HEK293 (cell line): ENCODE data around the gene SPTLC1.
"Not testable (repeated sequence)": the region's sequence is repeated elsewhere in the genome, so short reads cannot be mapped to it uniquely, and the experiment has no call there.

Experiments used
- CTCF ChIA-PET: fragments of 350-600 bp; formaldehyde crosslinking; extraction: SDS; loops from one replicate; lab custom pipeline; 2021; ENCODE audit warnings: antibody characterized with exemption; lab: Yijun Ruan, JAX
- POLR2A ChIA-PET: fragments of 300-600 bp; formaldehyde crosslinking; extraction: SDS; loops from one replicate; lab custom pipeline; 2020; ENCODE audit warnings: antibody characterized with exemption, inconsistent platforms; lab: Yijun Ruan, JAX
- H3K27ac ChIP-seq: fragments of 200-500 bp; sonication (Bioruptor generic); 2 replicates; pipeline ENCODE4 v1.5.1; 2014; ENCODE audit warnings: low read depth, low read length, control low read depth, inconsistent platforms; ENCODE audit errors: extremely low read depth
- H3K36me3 ChIP-seq, 2 experiments: fragments of 200-500 bp in 1 of 2; sonication (Bioruptor generic) in 1 of 2; 1 replicate in 1 of 2; 2 replicates in 1 of 2; pipeline ENCODE4 v1.5.1; 2014 to 2017; ENCODE audit warnings: inconsistent platforms in 2 of 2, low read length in 2 of 2; ENCODE audit not compliant: control insufficient read depth in 2 of 2, insufficient read depth in 1 of 2
- H3K4me1 ChIP-seq: fragments of 200-500 bp; sonication (Bioruptor generic); 2 replicates; pipeline ENCODE4 v1.5.1; 2014; ENCODE audit warnings: mild to moderate bottlenecking, low read length, inconsistent platforms; ENCODE audit not compliant: control insufficient read depth, insufficient read depth
- H3K4me3 ChIP-seq: 2 replicates; pipeline ENCODE4 v1.5.1; 2011; ENCODE audit warnings: low read depth, mild to moderate bottlenecking, control low read depth, low read length, moderate library complexity
- H3K9me3 ChIP-seq: fragments of 200-500 bp; sonication (Bioruptor generic); 2 replicates; pipeline ENCODE4 v1.5.1; 2014; ENCODE audit warnings: low read depth, low read length, inconsistent platforms; ENCODE audit not compliant: control insufficient read depth, insufficient read depth
- HOXC10 ChIP-seq: sonication (generic); formaldehyde crosslinking; IDR thresholded peaks from 2 replicates; pipeline ENCODE4 v1.8.1; 2023; ENCODE audit warnings: mild to moderate bottlenecking, missing genetic modification reagents
- KLF8 ChIP-seq: fragments of 450-650 bp; formaldehyde crosslinking; IDR thresholded peaks from 2 replicates; pipeline ENCODE4 v1.5.1; 2016; ENCODE audit warnings: missing biosample characterization, missing genetic modification characterization
- RBAK ChIP-seq: fragments of 450-650 bp; formaldehyde crosslinking; IDR thresholded peaks from 2 replicates; pipeline ENCODE4 v1.5.1; 2016; ENCODE audit warnings: missing biosample characterization, missing genetic modification characterization
- SCRT2 ChIP-seq: fragments of 450-650 bp; formaldehyde crosslinking; IDR thresholded peaks from 2 replicates; pipeline ENCODE4 v1.5.1; 2016; ENCODE audit warnings: missing biosample characterization, missing genetic modification characterization
- SP2 ChIP-seq: fragments of 450-650 bp; formaldehyde crosslinking; IDR thresholded peaks from 2 replicates; pipeline ENCODE4 v1.5.1; 2016; ENCODE audit warnings: missing biosample characterization, missing genetic modification characterization
- ZBTB1 ChIP-seq: fragments of 450-650 bp; formaldehyde crosslinking; IDR thresholded peaks from 2 replicates; pipeline ENCODE4 v1.5.1; 2016; ENCODE audit warnings: missing biosample characterization, missing genetic modification characterization
- ZBTB7A ChIP-seq: fragments of 450-650 bp; formaldehyde crosslinking; IDR thresholded peaks from 2 replicates; pipeline ENCODE4 v1.5.1; 2016; ENCODE audit warnings: low read depth, missing biosample characterization, missing genetic modification characterization
- ZFHX2 ChIP-seq: fragments of 450-650 bp; formaldehyde crosslinking; conservative IDR thresholded peaks from 2 replicates; pipeline ENCODE4 v1.5.1; 2016; ENCODE audit warnings: missing biosample characterization, missing genetic modification characterization
- ZFP69B ChIP-seq: fragments of 450-650 bp; formaldehyde crosslinking; IDR thresholded peaks from 2 replicates; pipeline ENCODE4 v1.5.1; 2016; ENCODE audit warnings: missing biosample characterization, missing genetic modification characterization
- ZNF16 ChIP-seq: fragments of 450-650 bp; formaldehyde crosslinking; IDR thresholded peaks from 2 replicates; pipeline ENCODE4 v1.5.1; 2016; ENCODE audit warnings: low read depth, missing biosample characterization, missing genetic modification characterization
- ZNF211 ChIP-seq: fragments of 450-650 bp; formaldehyde crosslinking; IDR thresholded peaks from 2 replicates; pipeline ENCODE4 v1.5.1; 2016; ENCODE audit warnings: low read depth, missing biosample characterization, missing genetic modification characterization
- ZNF221 ChIP-seq: fragments of 450-650 bp; formaldehyde crosslinking; IDR thresholded peaks from 2 replicates; pipeline ENCODE4 v1.5.1; 2017; ENCODE audit warnings: missing biosample characterization, missing genetic modification characterization, borderline replicate concordance
- ZNF223 ChIP-seq: fragments of 450-650 bp; formaldehyde crosslinking; IDR thresholded peaks from 2 replicates; pipeline ENCODE4 v1.5.1; 2016; ENCODE audit warnings: missing biosample characterization, missing genetic modification characterization
- ZNF302 ChIP-seq: fragments of 450-650 bp; formaldehyde crosslinking; IDR thresholded peaks from 2 replicates; pipeline ENCODE4 v1.5.1; 2016; ENCODE audit warnings: missing biosample characterization, missing genetic modification characterization, low read depth
- ZNF404 ChIP-seq: fragments of 450-650 bp; formaldehyde crosslinking; IDR thresholded peaks from 2 replicates; pipeline ENCODE4 v1.5.1; 2017; ENCODE audit warnings: missing biosample characterization, missing genetic modification characterization
- ZNF48 ChIP-seq: fragments of 450-650 bp; formaldehyde crosslinking; IDR thresholded peaks from 2 replicates; pipeline ENCODE4 v1.5.1; 2016; ENCODE audit warnings: missing biosample characterization, missing genetic modification characterization
- ZNF549 ChIP-seq: fragments of 450-650 bp; IDR thresholded peaks from 2 replicates; pipeline ENCODE4 v1.5.1; 2018; ENCODE audit warnings: missing biosample characterization, missing genetic modification characterization, mild to moderate bottlenecking, inconsistent platforms, moderate library complexity
- ZNF585B ChIP-seq: fragments of 450-650 bp; formaldehyde crosslinking; IDR thresholded peaks from 2 replicates; pipeline ENCODE4 v1.5.1; 2016; ENCODE audit warnings: missing biosample characterization, missing genetic modification characterization
- ZNF623 ChIP-seq: fragments of 450-650 bp; formaldehyde crosslinking; IDR thresholded peaks from 2 replicates; pipeline ENCODE4 v1.5.1; 2016; ENCODE audit warnings: missing biosample characterization, missing genetic modification characterization
- ZNF654 ChIP-seq: fragments of 450-650 bp; formaldehyde crosslinking; IDR thresholded peaks from 2 replicates; pipeline ENCODE4 v1.5.1; 2016; ENCODE audit warnings: low read depth, missing biosample characterization, missing genetic modification characterization
- ZNF658 ChIP-seq: fragments of 450-650 bp; formaldehyde crosslinking; IDR thresholded peaks from 2 replicates; pipeline ENCODE4; 2016; ENCODE audit warnings: missing biosample characterization, missing genetic modification characterization
- ZNF660 ChIP-seq: fragments of 450-650 bp; IDR thresholded peaks from 2 replicates; pipeline ENCODE4 v1.5.1; 2018; ENCODE audit warnings: missing biosample characterization, mild to moderate bottlenecking, missing genetic modification characterization
- ZNF747 ChIP-seq: fragments of 450-650 bp; formaldehyde crosslinking; IDR thresholded peaks from 2 replicates; pipeline ENCODE4 v1.5.1; 2016; ENCODE audit warnings: missing biosample characterization, missing genetic modification characterization
- ZNF76 ChIP-seq: fragments of 450-650 bp; formaldehyde crosslinking; IDR thresholded peaks from 2 replicates; pipeline ENCODE4; 2016; ENCODE audit warnings: low read depth, missing biosample characterization, missing genetic modification characterization, borderline replicate concordance
- ZNF776 ChIP-seq: fragments of 450-650 bp; formaldehyde crosslinking; IDR thresholded peaks from 2 replicates; pipeline ENCODE4 v1.5.0; 2017; ENCODE audit warnings: missing biosample characterization, missing genetic modification characterization, borderline replicate concordance
- ZNF777 ChIP-seq: fragments of 450-650 bp; formaldehyde crosslinking; IDR thresholded peaks from 2 replicates; pipeline ENCODE4 v1.5.1; 2017; ENCODE audit warnings: missing biosample characterization, missing genetic modification characterization, borderline replicate concordance
- ZNF843 ChIP-seq: fragments of 450-650 bp; formaldehyde crosslinking; IDR thresholded peaks from 2 replicates; pipeline ENCODE4 v1.5.1; 2016; ENCODE audit warnings: missing biosample characterization, missing genetic modification characterization
- TF ChIP-seq, protein P1 (sequence below): fragments of 450-650 bp; formaldehyde crosslinking; IDR thresholded peaks from 2 replicates; pipeline ENCODE4 v1.5.1; 2016; ENCODE audit warnings: missing biosample characterization, missing genetic modification characterization
- TF ChIP-seq, protein P2 (sequence below): fragments of 450-650 bp; formaldehyde crosslinking; IDR thresholded peaks from 2 replicates; pipeline ENCODE4 v1.5.1; 2016; ENCODE audit warnings: missing biosample characterization, missing genetic modification characterization

SPTLC1 gene

DNA sequence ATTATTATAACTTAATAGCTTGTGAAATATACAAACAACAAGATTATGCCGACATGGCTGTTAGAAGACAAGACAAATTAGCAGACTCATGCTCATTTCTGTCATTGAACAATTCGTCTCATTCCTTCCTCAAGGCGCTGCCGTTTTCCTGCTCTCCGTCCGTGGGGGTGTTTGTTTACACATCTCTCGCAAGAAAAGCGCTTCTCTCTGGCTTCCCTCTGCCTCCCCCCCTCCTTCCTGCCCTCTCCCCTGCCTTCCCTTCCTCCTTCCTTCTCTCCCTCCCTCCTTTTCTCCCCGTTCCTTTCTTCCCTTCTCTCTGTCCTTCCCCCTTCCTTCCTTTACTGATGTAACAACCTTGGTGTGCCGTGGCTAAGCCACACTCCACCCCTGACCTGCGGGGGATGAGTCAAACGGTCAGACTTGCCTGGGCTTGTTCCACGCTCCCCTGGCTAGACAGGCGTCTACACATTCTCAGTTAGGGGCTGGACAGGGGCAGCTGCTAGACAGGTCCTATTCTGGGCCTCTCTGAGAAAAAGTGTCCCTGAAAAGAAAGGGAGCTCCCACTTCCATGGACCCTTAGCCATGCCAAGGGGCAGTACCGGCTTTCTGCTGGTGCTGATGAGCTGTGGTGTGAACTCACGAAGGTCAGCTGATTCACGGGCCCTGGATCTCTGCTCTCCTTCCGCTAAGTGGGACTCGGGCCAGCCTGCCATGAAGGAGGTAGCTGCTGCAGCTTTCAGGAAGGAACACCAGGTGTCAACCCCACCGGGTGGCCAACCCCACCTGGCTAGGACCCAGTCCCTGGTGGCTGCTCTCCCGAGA is 32.0 kb upstream of the SPTLC1 start (continued):
- TF ChIP-seq ZNF660 (tag by site-specific recombination) = no peak
- no peak for TF ChIP-seq ZNF777
- TF ChIP-seq ZNF776 = no peak
- no peak for TF ChIP-seq ZNF623
- TF ChIP-seq ZNF658 = no peak
- TF ChIP-seq ZNF211 (tag by site-specific recombination) = no peak
- TF ChIP-seq HOXC10 (CRISPR knock-in tag) = no peak
- TF ChIP-seq ZNF747 (tag by site-specific recombination) = no peak
- no peak for TF ChIP-seq RBAK (tag by site-specific recombination)
- TF ChIP-seq ZNF843 = peak; percentile 60; the same call in 1 of the 2 replicates
- TF ChIP-seq ZNF223 = no peak
- no peak for TF ChIP-seq ZNF221 (tag by site-specific recombination)
- TF ChIP-seq ZBTB7A (tag by site-specific recombination) = no peak
- TF ChIP-seq ZNF549 = no peak
- no peak for TF ChIP-seq ZNF404
- no peak for TF ChIP-seq ZNF585B (tag by site-specific recombination)
- TF ChIP-seq ZNF48 (tag by site-specific recombination) = no peak

DNA sequence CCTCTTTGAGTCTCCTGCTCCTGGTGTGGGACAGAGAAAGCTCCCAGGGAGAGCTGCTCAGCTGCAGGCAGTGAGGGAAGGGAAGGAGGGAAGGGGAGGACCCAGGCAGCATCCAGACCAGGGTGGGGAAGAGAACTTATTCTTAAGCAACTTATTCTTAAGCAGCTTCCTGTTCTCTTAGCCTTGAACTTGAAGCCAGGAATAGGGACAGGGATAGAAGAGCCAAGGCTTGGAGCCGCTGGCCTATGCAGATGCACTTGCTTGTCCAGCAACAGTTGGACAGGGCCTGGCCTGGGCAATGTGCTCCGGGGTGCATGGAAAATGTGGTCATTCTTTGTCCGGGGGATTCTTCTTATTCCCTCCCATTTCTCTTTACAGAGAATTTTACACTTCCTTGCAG is 31.4 kb upstream of the SPTLC1 start:
- POLR2A ChIA-PET = no interaction called here
- TF ChIP-seq ZNF654 (tag by site-specific recombination) (no peak), SCRT2 (tag by site-specific recombination) (peak; percentile 52)
- Histone ChIP-seq H3K36me3 (no peaks in the 10 kb centered on the region), H3K9me3 (no peaks in the 10 kb centered on the region), H3K4me1 (peaks cover 7% of the 10 kb centered on the region; the same call in 1 of the 2 replicates), H3K4me3 (no peak overlapping the region), H3K27ac (peak overlapping the region; percentile 66)
- CTCF ChIA-PET = interaction anchor here (0.7 to 5.7 kb wide), 4 partner anchors 7 to 96 kb away, joined by 3 to 42 read pairs (median 5); no protein-coding TSS in a partner anchor

DNA sequence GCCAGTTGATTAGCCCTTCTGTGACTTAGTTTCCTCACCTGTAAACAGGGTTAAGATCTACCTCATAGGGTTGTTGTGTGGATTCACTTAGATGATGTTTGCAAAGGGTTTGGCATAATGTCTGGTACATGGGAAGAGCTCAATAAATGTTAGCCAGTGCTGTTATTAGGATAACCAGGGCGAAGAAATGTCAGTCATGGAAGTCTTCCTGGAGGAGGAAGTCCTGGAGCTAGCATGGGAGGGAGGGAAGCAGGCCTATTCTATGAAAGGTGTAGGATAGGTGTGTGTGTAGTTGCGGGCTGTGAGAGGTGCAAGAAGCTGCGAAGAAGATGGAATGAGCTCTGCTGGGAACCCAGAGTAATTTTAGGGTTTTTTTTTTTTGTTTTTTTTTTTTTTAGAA is 30.6 kb upstream of the SPTLC1 start:
- H3K9me3 ChIP-seq, H3K4me3 ChIP-seq, H3K27ac ChIP-seq, CTCF ChIA-PET, H3K36me3 ChIP-seq, H3K4me1 ChIP-seq: not testable (repeated sequence)
- POLR2A ChIA-PET = interaction anchor here (0.7 kb wide), 1 partner anchor 177 kb away, joined by 4 read pairs; no protein-coding TSS in a partner anchor

DNA sequence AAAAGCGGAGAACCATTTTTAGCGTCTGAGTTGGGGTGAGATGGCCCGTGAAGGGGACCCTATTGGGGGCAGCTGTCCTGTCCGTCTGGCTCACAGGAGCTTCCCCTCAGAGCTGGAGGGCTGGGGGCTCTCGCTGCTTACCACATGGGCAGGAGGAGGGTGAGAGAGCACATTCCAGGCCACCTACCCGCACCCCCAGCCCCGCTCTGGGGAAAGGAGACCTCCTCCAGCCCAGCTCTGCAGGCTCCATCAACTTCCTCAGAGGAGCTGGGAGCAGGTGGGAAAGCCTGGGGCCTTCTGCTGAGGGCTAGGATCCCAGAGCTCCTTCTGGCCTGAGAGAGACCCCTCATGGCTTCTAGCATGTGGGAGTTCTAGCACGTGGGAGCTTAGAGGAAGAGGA is 27.1 kb upstream of the SPTLC1 start:
- H3K27ac ChIP-seq = no peak overlapping the region
- H3K4me1 ChIP-seq = peaks cover 7% of the 10 kb centered on the region; the same call in 1 of the 2 replicates
- no peak overlapping the region for H3K4me3 ChIP-seq
- TF ChIP-seq ZBTB1 (tag by site-specific recombination) (no peak), ZFHX2 (no peak), ZNF404 (no peak), KLF8 (tag by site-specific recombination) (no peak), ZNF302 (no peak), ZFP69B (tag by site-specific recombination) (no peak), SP2 (no peak), ZNF76 (tag by site-specific recombination) (no peak), ZNF777 (no peak), ZNF16 (no peak)
- TF ChIP-seq, protein P1, sequence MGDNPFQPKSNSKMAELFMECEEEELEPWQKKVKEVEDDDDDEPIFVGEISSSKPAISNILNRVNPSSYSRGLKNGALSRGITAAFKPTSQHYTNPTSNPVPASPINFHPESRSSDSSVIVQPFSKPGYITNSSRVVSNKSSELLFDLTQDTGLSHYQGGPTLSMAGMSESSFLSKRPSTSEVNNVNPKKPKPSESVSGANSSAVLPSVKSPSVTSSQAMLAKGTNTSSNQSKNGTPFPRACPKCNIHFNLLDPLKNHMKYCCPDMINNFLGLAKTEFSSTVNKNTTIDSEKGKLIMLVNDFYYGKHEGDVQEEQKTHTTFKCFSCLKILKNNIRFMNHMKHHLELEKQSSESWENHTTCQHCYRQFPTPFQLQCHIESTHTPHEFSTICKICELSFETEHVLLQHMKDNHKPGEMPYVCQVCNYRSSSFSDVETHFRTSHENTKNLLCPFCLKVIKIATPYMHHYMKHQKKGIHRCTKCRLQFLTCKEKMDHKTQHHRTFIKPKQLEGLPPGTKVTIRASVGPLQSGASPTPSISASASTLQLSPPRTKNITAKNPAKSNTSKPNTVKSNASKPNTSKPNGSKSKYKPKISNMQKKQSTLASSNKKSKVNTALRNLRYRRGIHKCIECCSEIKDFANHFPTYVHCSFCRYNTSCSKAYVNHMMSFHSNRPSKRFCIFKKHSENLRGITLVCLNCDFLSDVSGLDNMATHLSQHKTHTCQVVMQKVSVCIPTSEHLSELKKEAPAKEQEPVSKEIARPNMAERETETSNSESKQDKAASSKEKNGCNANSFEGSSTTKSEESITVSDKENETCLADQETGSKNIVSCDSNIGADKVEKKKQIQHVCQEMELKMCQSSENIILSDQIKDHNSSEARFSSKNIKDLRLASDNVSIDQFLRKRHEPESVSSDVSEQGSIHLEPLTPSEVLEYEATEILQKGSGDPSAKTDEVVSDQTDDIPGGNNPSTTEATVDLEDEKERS = no peak
- TF ChIP-seq, protein P2, sequence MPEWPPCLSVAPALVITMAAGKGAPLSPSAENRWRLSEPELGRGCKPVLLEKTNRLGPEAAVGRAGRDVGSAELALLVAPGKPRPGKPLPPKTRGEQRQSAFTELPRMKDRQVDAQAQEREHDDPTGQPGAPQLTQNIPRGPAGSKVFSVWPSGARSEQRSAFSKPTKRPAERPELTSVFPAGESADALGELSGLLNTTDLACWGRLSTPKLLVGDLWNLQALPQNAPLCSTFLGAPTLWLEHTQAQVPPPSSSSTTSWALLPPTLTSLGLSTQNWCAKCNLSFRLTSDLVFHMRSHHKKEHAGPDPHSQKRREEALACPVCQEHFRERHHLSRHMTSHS (tag by site-specific recombination) = no peak
- POLR2A ChIA-PET = no interaction called here
- H3K9me3 ChIP-seq = no peaks in the 10 kb centered on the region
- no peaks in the 10 kb centered on the region for H3K36me3 ChIP-seq
- CTCF ChIA-PET = interaction anchor here (0.6 to 4.7 kb wide), 4 partner anchors 29 to 589 kb away, joined by 3 to 106 read pairs (median 4); no protein-coding TSS in a partner anchor
